Brain microvascular endothelial cell (primary cell): ENCODE measurements around the gene MIX23.

Source experiments
- DNase-seq: peaks from one replicate; pipeline ENCODE4 v3.0.0-alpha.2; 2020
- H3K27ac ChIP-seq: fragments of 250-450 bp; sonication (Bioruptor Pico); 2 replicates; pipeline ENCODE4 v1.5.1; 2020; ENCODE audit warnings: mild to moderate bottlenecking, moderate library complexity
- H3K27me3 ChIP-seq: fragments of 250-450 bp; sonication (Bioruptor Pico); replicated peaks from 2 replicates; pipeline ENCODE4 v1.5.1; 2020; ENCODE audit warnings: mild to moderate bottlenecking
- H3K36me3 ChIP-seq: fragments of 250-450 bp; sonication (Bioruptor Pico); replicated peaks from 2 replicates; pipeline ENCODE4 v1.5.1; 2020; ENCODE audit warnings: mild to moderate bottlenecking
- H3K4me3 ChIP-seq: 2 replicates; pipeline ENCODE4 v1.5.1; 2011; ENCODE audit warnings: low read depth, mild to moderate bottlenecking, control low read depth, low read length, moderate library complexity
- CTCF ChIP-seq: IDR thresholded peaks from 2 replicates; pipeline ENCODE4 v1.5.1; 2011; ENCODE audit warnings: low read depth, mild to moderate bottlenecking, moderate library complexity, low read length, control low read depth, inconsistent platforms; ENCODE audit errors: missing control alignments
- in situ Hi-C: cut with HindIII; loops from 2 replicates; pipeline ENCODE4 v1.10.0; 2017; ENCODE audit warnings: low sequenced_read_pairs, low pct_ligation_motif_present

The MIX23 gene

GRCh38 chr3:122392868-122393844 lies 10.1 kb upstream of the MIX23 start:
- Histone ChIP-seq H3K4me3 (no peak overlapping the region), H3K27ac (no peak overlapping the region), H3K36me3 (no peaks in the 10 kb centered on the region), H3K27me3 (no peaks in the 10 kb centered on the region)
- in situ Hi-C loops, result no loop called here
- peak; percentile 73 for TF ChIP-seq CTCF
- DNase-seq, result no peak

GRCh38 chr3:122391681-122392446 lies 8.8 kb upstream of the MIX23 start:
- no peaks in the 10 kb centered on the region for H3K27me3 ChIP-seq
- no peaks in the 10 kb centered on the region for H3K36me3 ChIP-seq
- no peak for TF ChIP-seq CTCF
- H3K4me3 ChIP-seq, result no peak overlapping the region
- DNase-seq, result no peak
- in situ Hi-C loops, result no loop called here
- no peak overlapping the region for H3K27ac ChIP-seq

DNA sequence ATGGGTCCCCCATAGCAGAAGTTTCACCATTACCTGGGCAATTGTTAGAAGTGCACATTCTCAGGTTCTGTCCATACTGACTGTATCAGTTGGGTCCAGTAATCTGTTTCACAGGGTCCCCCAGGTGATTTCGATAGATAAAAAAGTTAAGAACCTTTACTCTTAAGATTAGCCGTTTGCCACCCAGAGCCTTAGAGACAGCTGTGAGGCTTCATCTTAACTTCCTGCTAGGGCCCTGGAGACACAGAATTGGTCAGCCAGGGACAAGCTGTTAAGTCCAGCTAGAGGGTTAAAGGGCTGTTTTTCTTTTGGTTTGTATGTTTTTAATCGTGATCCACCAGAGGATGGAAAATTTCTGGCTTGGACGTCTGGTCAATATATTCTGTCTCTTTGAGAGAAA lies 7.6 kb upstream of the MIX23 start:
- no peak for TF ChIP-seq CTCF

GRCh38 chr3:122389892-122390291 lies 6.9 kb upstream of the MIX23 start:
- no peak for DNase-seq
- in situ Hi-C loops, result no loop called here

More for the DNA sequence above, 7.6 kb upstream of the MIX23 start:
- H3K36me3 ChIP-seq, result no peaks in the 10 kb centered on the region
- in situ Hi-C loops, result no loop called here
- H3K27me3 ChIP-seq, result no peaks in the 10 kb centered on the region
- H3K4me3 ChIP-seq, result no peak overlapping the region
- DNase-seq, result no peak
- no peak overlapping the region for H3K27ac ChIP-seq

DNA sequence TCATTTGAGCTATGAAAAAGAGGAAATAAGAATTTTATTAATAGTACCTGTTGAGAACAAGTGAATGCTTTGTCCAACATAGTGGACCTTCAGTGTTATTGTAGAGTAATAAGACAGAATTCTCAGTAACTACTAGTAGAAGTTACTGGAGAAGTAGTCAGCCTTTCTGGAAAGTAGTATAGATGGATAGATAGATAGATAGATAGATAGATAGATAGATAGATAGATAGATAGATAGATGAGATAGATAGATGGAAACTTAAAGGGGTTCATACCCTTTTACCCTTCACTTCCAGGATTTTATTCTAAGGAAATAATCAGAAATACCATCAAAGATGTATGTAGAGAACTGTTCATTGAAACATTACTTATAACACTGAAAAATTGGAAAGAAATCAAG lies 6.2 kb upstream of the MIX23 start:
- H3K27ac ChIP-seq, result no peak overlapping the region
- no peak for TF ChIP-seq CTCF
- in situ Hi-C loops, result no loop called here
- no peak overlapping the region for H3K4me3 ChIP-seq
- no peak for DNase-seq
- H3K27me3 ChIP-seq, result no peaks in the 10 kb centered on the region
- H3K36me3 ChIP-seq, result no peaks in the 10 kb centered on the region

More at GRCh38 chr3:122389892-122390291, 6.9 kb upstream of the MIX23 start:
- TF ChIP-seq CTCF, result no peak
- Histone ChIP-seq H3K27ac (no peak overlapping the region), H3K4me3 (no peak overlapping the region), H3K27me3 (no peaks in the 10 kb centered on the region), H3K36me3 (no peaks in the 10 kb centered on the region)
